ENCODE measurements around the gene MN1.

MN1 gene

GRCh38 chr22:27801616-27802345 is at the start of gene MN1:
MN1 (minus strand) TSS chr22:27801756; CDS start chr22:27800543, 1,213 bp downstream.
- H3K9ac ChIP-seq (ENCODE audit: low read depth, low read length): no peak within 1 kb of the TSS
- H4K20me1 ChIP-seq (ENCODE audit: insufficient read depth, low read length): peaks cover 5% of the 10 kb centered on the region
- no peaks in the 10 kb centered on the region for H3K79me2 ChIP-seq (ENCODE audit: insufficient read depth, low read length)

GRCh38 chr22:27850000-27850521 is 48.5 kb upstream of the MN1 start:
- ATAC-seq (ENCODE audit: insufficient read depth, low read depth) (no peak), DNase-seq (no peak)
- Histone ChIP-seq H3K4me2 (ENCODE audit: insufficient read depth, low read length) (no peak overlapping the region), H3K9ac (ENCODE audit: low read depth, low read length) (no peak overlapping the region), H3K79me2 (ENCODE audit: insufficient read depth, low read length) (no peaks in the 10 kb centered on the region), H3K4me1 (ENCODE audit: insufficient read depth, low read length) (no peaks in the 10 kb centered on the region), H2AFZ (ENCODE audit: low read depth, low read length) (no peak overlapping the region), H3K27ac (ENCODE audit: low read length) (no peak overlapping the region), H3K36me3 (ENCODE audit: insufficient read depth, low read length) (peaks cover 75% of the 10 kb centered on the region), H3K9me3 (ENCODE audit: insufficient read depth, low read length, severe bottlenecking) (no peaks in the 10 kb centered on the region), H3K4me3 (ENCODE audit: low read depth in 1 of 2, low read length in 2 of 2) (no peak overlapping the region), H3K27me3 (ENCODE audit: insufficient read depth, low read length, poor library complexity) (no peaks in the 10 kb centered on the region), H4K20me1 (ENCODE audit: insufficient read depth, low read length) (0 out of 2 replicates have a peak, but pooled peaks cover under 1% of the 10 kb centered on the region)
- TF ChIP-seq CTCF (IDR thresholded peaks at IDR 0.05; ENCODE audit: borderline replicate concordance, extremely low read depth, low read length, poor library complexity, severe bottlenecking) (no peak), EZH2 (IDR thresholded peaks at IDR 0.05; ENCODE audit: borderline replicate concordance, low read depth, low read length, severe bottlenecking) (no peak)

More at GRCh38 chr22:27801616-27802345, at the start of gene MN1:
- no peaks in the 10 kb centered on the region for H3K4me1 ChIP-seq (ENCODE audit: insufficient read depth, low read length)
- DNase-seq (no peak), ATAC-seq (ENCODE audit: insufficient read depth, low read depth) (no peak)
- H3K27ac ChIP-seq (ENCODE audit: low read length): no peak within 1 kb of the TSS
- no peak within 1 kb of the TSS for H3K4me3 ChIP-seq (ENCODE audit: low read depth in 1 of 2, low read length in 2 of 2)
- H3K9me3 ChIP-seq (ENCODE audit: insufficient read depth, low read length, severe bottlenecking): no peaks in the 10 kb centered on the region
- H3K4me2 ChIP-seq (ENCODE audit: insufficient read depth, low read length): no peak within 1 kb of the TSS
- TF ChIP-seq EZH2 (IDR thresholded peaks at IDR 0.05; ENCODE audit: borderline replicate concordance, low read depth, low read length, severe bottlenecking) (no peak), CTCF (IDR thresholded peaks at IDR 0.05; ENCODE audit: borderline replicate concordance, extremely low read depth, low read length, poor library complexity, severe bottlenecking) (no peak)
- H3K27me3 ChIP-seq (ENCODE audit: insufficient read depth, low read length, poor library complexity): peaks cover 8% of the 10 kb centered on the region
- H2AFZ ChIP-seq (ENCODE audit: low read depth, low read length): no peak within 1 kb of the TSS
- no peaks in the 10 kb centered on the region for H3K36me3 ChIP-seq (ENCODE audit: insufficient read depth, low read length)

- Histone ChIP-seq H3K4me2 (ENCODE audit: insufficient read depth, low read length) (no peak overlapping the region), H3K9ac (ENCODE audit: low read depth, low read length) (no peak overlapping the region), H3K79me2 (ENCODE audit: insufficient read depth, low read length) (no peaks in the 10 kb centered on the region), H3K4me1 (ENCODE audit: insufficient read depth, low read length) (no peaks in the 10 kb centered on the region), H2AFZ (ENCODE audit: low read depth, low read length) (no peak overlapping the region), H3K4me3 (ENCODE audit: low read depth in 1 of 2, low read length in 2 of 2) (no peak overlapping the region), H3K27ac (ENCODE audit: low read length) (no peak overlapping the region), H4K20me1 (ENCODE audit: insufficient read depth, low read length) (no peaks in the 10 kb centered on the region), H3K9me3 (ENCODE audit: insufficient read depth, low read length, severe bottlenecking) (no peaks in the 10 kb centered on the region), H3K27me3 (ENCODE audit: insufficient read depth, low read length, poor library complexity) (no peaks in the 10 kb centered on the region), H3K36me3 (ENCODE audit: insufficient read depth, low read length) (peaks cover 55% of the 10 kb centered on the region)
- ATAC-seq (ENCODE audit: insufficient read depth, low read depth) (no peak), DNase-seq (no peak)
- TF ChIP-seq EZH2 (IDR thresholded peaks at IDR 0.05; ENCODE audit: borderline replicate concordance, low read depth, low read length, severe bottlenecking): no peak
- TF ChIP-seq CTCF (IDR thresholded peaks at IDR 0.05; ENCODE audit: borderline replicate concordance, extremely low read depth, low read length, poor library complexity, severe bottlenecking): no peak
Observed at GRCh38 chr22:27848005-27848404, 46.4 kb upstream of the MN1 start.
